ENCODE data around the gene AMMECR1L. TPM values are rescaled to one million over a fixed set of nuclear protein-coding genes. Genes with fewer than 3 reads are reported as not detected.
"Not testable (repeated sequence)": the region's sequence is repeated elsewhere in the genome, so short reads cannot be mapped to it uniquely, and the experiment has no call there.

AMMECR1L gene
- total RNA-seq, 4 donors from 2014 or later, result 6.3 to 11.8 (median 7.8) TPM

DNA sequence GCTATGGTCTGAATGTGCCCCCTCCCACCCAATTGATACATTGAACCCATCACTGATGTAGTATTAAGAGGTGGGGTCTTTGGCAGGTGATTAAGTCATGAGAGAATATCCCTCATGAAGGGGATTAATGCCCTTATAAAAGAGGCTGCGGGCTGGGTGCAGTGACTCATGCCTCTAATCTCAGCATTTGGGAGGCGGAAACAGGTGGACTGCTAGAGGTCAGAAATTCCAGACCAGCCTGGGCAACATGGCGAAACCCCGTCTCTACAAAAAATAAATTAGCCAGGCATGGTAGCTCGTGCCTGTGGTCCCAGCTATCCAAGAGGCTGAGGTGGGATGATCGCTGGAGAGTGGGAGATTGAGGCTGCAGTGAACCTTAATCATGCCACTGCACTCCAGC is 42.1 kb downstream of the AMMECR1L start:
- WGBS, 2 donors, result 93% methylated on average over 6 of the region's 6 CpGs; no CpG with 5 or more reads in 1 of the 2 donors
- intact Hi-C loops (cut with DNase I), result no loop called here
- Histone ChIP-seq H3K9me3 (no peaks in the 10 kb centered on the region), H3K36me3 (peaks cover 0 to 44% (median 22%) of the 10 kb centered on the region in 3 donors), H3K4me1 (no peaks in the 10 kb centered on the region), H3K27ac (no peak overlapping the region), H3K4me3 (no peak overlapping the region), H3K27me3 (no peaks in the 10 kb centered on the region)
- no peak for DNase-seq
- TF ChIP-seq, protein P1, sequence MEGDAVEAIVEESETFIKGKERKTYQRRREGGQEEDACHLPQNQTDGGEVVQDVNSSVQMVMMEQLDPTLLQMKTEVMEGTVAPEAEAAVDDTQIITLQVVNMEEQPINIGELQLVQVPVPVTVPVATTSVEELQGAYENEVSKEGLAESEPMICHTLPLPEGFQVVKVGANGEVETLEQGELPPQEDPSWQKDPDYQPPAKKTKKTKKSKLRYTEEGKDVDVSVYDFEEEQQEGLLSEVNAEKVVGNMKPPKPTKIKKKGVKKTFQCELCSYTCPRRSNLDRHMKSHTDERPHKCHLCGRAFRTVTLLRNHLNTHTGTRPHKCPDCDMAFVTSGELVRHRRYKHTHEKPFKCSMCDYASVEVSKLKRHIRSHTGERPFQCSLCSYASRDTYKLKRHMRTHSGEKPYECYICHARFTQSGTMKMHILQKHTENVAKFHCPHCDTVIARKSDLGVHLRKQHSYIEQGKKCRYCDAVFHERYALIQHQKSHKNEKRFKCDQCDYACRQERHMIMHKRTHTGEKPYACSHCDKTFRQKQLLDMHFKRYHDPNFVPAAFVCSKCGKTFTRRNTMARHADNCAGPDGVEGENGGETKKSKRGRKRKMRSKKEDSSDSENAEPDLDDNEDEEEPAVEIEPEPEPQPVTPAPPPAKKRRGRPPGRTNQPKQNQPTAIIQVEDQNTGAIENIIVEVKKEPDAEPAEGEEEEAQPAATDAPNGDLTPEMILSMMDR (IDR thresholded peaks at IDR 0.05), result no peak
- no peak for TF ChIP-seq POLR2A (IDR thresholded peaks at IDR 0.05)

DNA sequence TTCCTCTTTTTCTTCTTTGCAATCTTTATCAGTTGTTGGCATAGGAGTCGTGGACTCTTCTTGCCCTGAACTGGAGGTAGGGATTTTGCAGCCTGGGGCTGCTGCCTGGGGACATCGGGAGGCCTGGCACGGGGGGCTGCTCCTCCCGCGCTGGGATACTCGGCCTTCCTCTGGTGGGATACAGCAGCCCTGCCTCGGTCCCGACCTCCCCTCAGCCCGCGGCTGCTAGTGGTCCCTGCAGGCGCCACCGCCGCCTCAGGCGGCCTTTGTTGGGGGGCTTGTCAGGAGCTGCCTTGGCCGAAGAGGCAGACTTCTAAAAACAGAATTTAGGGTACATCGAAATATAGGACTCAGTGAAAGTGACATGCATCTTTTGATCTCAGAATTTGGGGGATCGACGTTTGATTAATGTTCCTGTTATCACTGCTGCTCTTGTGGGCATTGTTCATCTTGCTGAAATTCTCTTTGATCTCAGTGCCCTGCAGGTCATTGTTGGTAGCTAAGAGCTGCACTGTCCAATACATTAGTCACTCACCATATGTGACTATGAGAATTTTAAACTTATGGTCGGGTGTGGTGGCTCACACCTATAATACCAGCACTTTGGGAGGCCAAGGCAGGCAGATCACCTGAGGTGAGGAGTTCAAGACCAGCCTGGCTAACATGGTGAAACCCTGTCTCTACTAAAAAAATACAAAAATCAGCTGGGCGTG is 44.1 kb downstream of the AMMECR1L start:
- H3K4me1 ChIP-seq, result no peaks in the 10 kb centered on the region
- no peak for DNase-seq
- H3K27ac ChIP-seq, result no peak overlapping the region
- WGBS, 2 donors, result 85 to 86% methylated on average over 12 of the region's 20 CpGs
- peaks cover 0 to 23% (median 7%) of the 10 kb centered on the region in 3 donors for H3K36me3 ChIP-seq
- no peaks in the 10 kb centered on the region for H3K27me3 ChIP-seq
- H3K9me3 ChIP-seq, result no peaks in the 10 kb centered on the region
- no peak overlapping the region for H3K4me3 ChIP-seq
- intact Hi-C loops (cut with DNase I), result no loop called here
- TF ChIP-seq, protein P1 (IDR thresholded peaks at IDR 0.05), result no peak
- TF ChIP-seq POLR2A (IDR thresholded peaks at IDR 0.05), result no peak

DNA sequence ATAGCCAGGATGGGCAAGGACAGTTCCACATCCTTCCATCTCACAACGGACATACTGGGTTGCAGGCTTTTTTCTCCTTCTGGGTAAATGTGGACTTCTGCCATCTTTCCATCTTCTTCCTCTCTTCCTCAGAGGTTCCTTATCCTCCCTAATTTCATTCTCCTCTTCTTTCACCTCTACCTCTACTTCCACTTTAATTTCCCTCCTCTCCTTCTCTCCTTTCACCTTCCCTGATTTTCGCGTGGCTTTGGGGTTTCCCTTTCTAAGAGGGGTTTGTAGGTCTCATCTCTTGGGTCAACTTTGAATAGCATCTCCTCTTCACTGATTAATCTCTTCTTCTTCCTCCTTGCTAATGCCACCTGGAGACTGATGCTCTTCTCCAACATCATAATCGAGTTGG is 44.9 kb downstream of the AMMECR1L start:
- Histone ChIP-seq H3K4me1 (no peaks in the 10 kb centered on the region), H3K36me3 (peaks cover 0 to 16% (median 1%) of the 10 kb centered on the region in 3 donors), H3K9me3 (no peaks in the 10 kb centered on the region), H3K4me3 (no peak overlapping the region), H3K27me3 (no peaks in the 10 kb centered on the region), H3K27ac (no peak overlapping the region)
- TF ChIP-seq, protein P1 (IDR thresholded peaks at IDR 0.05), result no peak
- TF ChIP-seq POLR2A (IDR thresholded peaks at IDR 0.05), result no peak
- WGBS, 2 donors, result 80 to 87% methylated on average over 4 of the region's 4 CpGs
- intact Hi-C loops (cut with DNase I), result no loop called here
- no peak for DNase-seq

DNA sequence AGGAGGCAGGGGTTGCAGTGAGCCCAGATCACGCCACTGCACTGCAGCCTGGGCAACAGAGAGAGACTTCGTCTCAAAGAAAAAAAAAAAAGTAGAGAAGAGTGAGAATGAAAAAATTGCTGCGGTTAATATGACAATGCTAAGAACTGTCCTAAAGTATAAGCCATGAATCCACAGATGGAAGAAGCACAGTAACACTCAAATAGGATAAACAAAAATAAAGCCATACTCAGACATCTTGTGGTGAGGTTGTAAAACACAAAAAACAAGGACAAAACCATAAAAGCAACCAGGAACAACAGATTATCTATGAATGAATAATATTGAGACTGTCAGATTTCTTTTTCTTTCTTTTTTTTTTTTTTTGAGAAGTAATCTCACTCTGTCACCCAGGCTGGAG is 50.8 kb downstream of the AMMECR1L start:
- Histone ChIP-seq H3K27me3 (no peaks in the 10 kb centered on the region), H3K9me3 (no peaks in the 10 kb centered on the region), H3K27ac (no peak overlapping the region), H3K36me3 (no peaks in the 10 kb centered on the region), H3K4me3 (no peak overlapping the region), H3K4me1 (no peaks in the 10 kb centered on the region)
- DNase-seq, result no peak
- intact Hi-C loops (cut with DNase I), result no loop called here
- WGBS, 2 donors, result 57 to 61% methylated on average over 3 of the region's 3 CpGs
- TF ChIP-seq, protein P1 (IDR thresholded peaks at IDR 0.05), result no peak
- no peak for TF ChIP-seq POLR2A (IDR thresholded peaks at IDR 0.05)

DNA sequence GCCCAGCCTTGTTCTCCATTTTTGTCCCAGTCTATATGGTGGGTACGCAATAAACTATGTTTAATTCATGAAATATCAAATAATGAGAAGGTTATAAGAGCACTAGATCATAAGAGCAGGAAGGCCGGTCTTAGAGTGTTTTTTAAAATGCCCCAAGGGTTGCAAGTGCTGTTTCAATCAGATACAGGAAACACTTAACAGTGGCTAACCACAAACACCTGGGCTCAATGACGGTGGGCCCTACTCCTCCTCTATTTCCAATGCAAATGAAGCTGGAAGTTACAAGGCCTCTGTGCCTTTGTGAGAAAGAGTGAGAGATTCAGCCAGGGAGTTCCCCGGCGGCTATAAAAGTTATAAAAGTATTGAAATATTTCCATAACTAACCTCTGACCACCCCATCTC is 55.9 kb downstream of the AMMECR1L start:
- no peak overlapping the region for H3K4me3 ChIP-seq

DNA sequence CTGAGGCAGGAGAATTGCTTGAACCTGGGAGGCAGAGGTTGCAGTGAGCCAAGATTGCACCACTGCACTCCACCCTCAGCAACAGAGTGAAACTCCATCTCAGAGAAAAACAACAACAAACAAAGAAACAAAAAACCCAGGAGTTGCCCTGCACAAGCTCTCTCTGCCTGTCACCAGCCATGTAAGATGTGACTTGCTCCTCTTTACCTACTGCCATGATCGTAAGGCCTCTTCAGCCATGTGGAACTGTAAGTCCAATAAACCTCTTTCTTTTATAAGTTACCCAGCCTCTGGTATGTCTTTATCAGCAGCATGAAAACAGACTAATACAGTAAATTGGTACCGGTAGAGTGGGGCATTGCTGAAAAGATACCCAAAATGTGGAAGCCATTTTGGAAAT is 59.0 kb downstream of the AMMECR1L start:
- H3K4me3 ChIP-seq; H3K27me3 ChIP-seq; H3K36me3 ChIP-seq; DNase-seq; H3K9me3 ChIP-seq; H3K4me1 ChIP-seq; H3K27ac ChIP-seq; intact Hi-C loops (cut with DNase I): not testable (repeated sequence)
- 93 to 95% methylated on average over 2 of the region's 2 CpGs for WGBS, 2 donors

More for the DNA sequence above, 55.9 kb downstream of the AMMECR1L start:
- 49 to 57% methylated on average over 5 of the region's 5 CpGs for WGBS, 2 donors
- TF ChIP-seq, protein P1 (IDR thresholded peaks at IDR 0.05), result no peak
- TF ChIP-seq POLR2A (IDR thresholded peaks at IDR 0.05), result no peak
- Histone ChIP-seq H3K27me3 (no peaks in the 10 kb centered on the region), H3K27ac (peak overlapping the region in 1 of 4 donors; percentile 25), H3K9me3 (no peaks in the 10 kb centered on the region), H3K4me1 (no peaks in the 10 kb centered on the region), H3K36me3 (no peaks in the 10 kb centered on the region)
- peak; percentile 4 for DNase-seq
- intact Hi-C loops (cut with DNase I), result no loop called here

All from esophagus squamous epithelium (tissue), 5 donors.